ENCODE measurements around the gene GGTLC3. TPM values are rescaled to one million over a fixed set of nuclear protein-coding genes. Genes with fewer than 3 reads are reported as not detected.
"Not testable (repeated sequence)": the region's sequence is repeated elsewhere in the genome, so short reads cannot be mapped to it uniquely, and the experiment has no call there.

The GGTLC3 gene
- total and polyA plus RNA-seq, 10 of the 15 experiments (the other 5 are each of a cell fraction or from before 2014, with no cell fraction given), result not detected

DNA sequence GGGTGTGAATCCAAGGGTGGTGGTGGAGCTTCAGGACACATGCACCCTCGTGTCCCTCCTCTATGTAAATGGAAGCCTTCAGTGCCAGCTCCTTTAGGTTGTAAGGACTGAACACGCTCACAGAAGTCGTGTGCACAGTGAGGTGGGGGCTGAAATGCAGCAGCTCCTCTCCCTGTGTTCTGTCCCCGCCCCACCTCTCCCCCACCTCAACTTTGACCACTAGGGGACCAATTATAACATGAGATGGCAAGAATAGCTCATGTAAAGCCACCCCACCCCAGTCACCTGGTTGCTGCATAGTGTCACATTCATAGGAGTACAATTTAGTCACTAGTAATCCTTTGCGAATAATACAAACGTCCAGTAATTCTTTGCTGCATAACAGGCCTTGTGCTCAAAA, 4.8 kb upstream of the GGTLC3 start:
- RAD21 ChIA-PET (ENCODE audit: unreplicated experiment), result not testable (repeated sequence)

DNA sequence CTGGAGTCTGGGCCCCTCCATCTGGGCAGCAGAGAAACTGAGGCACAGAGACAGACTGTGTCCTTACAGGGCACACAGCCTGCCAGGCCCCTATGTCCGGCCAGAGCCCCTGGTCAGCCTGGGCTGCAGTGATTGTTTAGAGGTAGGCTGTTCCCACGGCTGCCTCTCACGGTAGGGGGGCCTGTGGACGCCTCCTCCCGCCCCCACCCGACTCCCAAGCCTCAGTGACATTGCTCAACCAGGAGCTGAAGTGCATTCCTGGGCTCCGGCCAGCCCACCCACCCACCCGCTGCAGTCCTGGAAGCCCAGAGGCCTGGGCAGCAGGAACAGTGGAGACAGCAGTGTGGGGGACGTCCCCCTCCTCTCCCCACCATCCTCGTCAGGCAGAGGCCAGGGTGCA, 4.5 kb downstream of the GGTLC3 start:
- H3K4me2 ChIP-seq (ENCODE audit: control insufficient read depth, insufficient read depth); H3K27ac ChIP-seq (ENCODE audit: control insufficient read depth, insufficient read depth); H3K4me1 ChIP-seq (ENCODE audit: control insufficient read depth, insufficient read depth, low read length); H3K9ac ChIP-seq (ENCODE audit: control insufficient read depth, insufficient read depth, low read length); POLR2A ChIA-PET; in situ Hi-C loops (cut with MboI); RAD21 ChIA-PET (ENCODE audit: unreplicated experiment); CTCF ChIA-PET; DNase-seq (ENCODE audit: low read depth, low spot score); BruUV-seq (replicated peaks); ATAC-seq; intact Hi-C loops (cut with micrococcal nuclease; ENCODE audit: unreplicated experiment); FAIRE-seq; H2AFZ ChIP-seq (ENCODE audit: control insufficient read depth, low read depth, low read length); H4K20me1 ChIP-seq (ENCODE audit: control insufficient read depth, insufficient read depth); SMC1A ChIA-PET (ENCODE audit: uncharacterized antibody, unreplicated experiment); H3K9me3 ChIP-seq (replicated peaks; ENCODE audit: control insufficient read depth, insufficient read depth, low read length); H3K27me3 ChIP-seq (replicated peaks in 1 of 2; ENCODE audit: control insufficient read depth in 2 of 2, insufficient read depth in 2 of 2, low read length in 1 of 2); H3K36me3 ChIP-seq (ENCODE audit: control insufficient read depth in 2 of 2, insufficient read depth in 2 of 2, low read length in 1 of 2); H3K79me2 ChIP-seq (ENCODE audit: control insufficient read depth, insufficient read depth, low read length); H3K4me3 ChIP-seq: not testable (repeated sequence)
- WGBS (ENCODE audit: insufficient coverage, insufficient replicate concordance, low lambda C conversion rate, missing lambda C conversion rate), result no CpG with 5 or more reads among the region's 10 CpGs

More for the DNA sequence above, 4.8 kb upstream of the GGTLC3 start:
- H3K4me3 ChIP-seq; H3K27me3 ChIP-seq (replicated peaks in 1 of 2; ENCODE audit: control insufficient read depth in 2 of 2, insufficient read depth in 2 of 2, low read length in 1 of 2); H3K27ac ChIP-seq (ENCODE audit: control insufficient read depth, insufficient read depth); H3K9ac ChIP-seq (ENCODE audit: control insufficient read depth, insufficient read depth, low read length); H3K4me2 ChIP-seq (ENCODE audit: control insufficient read depth, insufficient read depth); H2AFZ ChIP-seq (ENCODE audit: control insufficient read depth, low read depth, low read length); FAIRE-seq; intact Hi-C loops (cut with micrococcal nuclease; ENCODE audit: unreplicated experiment); CTCF ChIA-PET; H3K9me3 ChIP-seq (replicated peaks; ENCODE audit: control insufficient read depth, insufficient read depth, low read length); H3K4me1 ChIP-seq (ENCODE audit: control insufficient read depth, insufficient read depth, low read length); H4K20me1 ChIP-seq (ENCODE audit: control insufficient read depth, insufficient read depth); SMC1A ChIA-PET (ENCODE audit: uncharacterized antibody, unreplicated experiment); DNase-seq (ENCODE audit: low read depth, low spot score); in situ Hi-C loops (cut with MboI); H3K36me3 ChIP-seq (ENCODE audit: control insufficient read depth in 2 of 2, insufficient read depth in 2 of 2, low read length in 1 of 2); H3K79me2 ChIP-seq (ENCODE audit: control insufficient read depth, insufficient read depth, low read length); BruUV-seq (replicated peaks); POLR2A ChIA-PET; ATAC-seq: not testable (repeated sequence)
- no CpG with 5 or more reads among the region's 6 CpGs for WGBS (ENCODE audit: insufficient coverage, insufficient replicate concordance, low lambda C conversion rate, missing lambda C conversion rate)

DNA sequence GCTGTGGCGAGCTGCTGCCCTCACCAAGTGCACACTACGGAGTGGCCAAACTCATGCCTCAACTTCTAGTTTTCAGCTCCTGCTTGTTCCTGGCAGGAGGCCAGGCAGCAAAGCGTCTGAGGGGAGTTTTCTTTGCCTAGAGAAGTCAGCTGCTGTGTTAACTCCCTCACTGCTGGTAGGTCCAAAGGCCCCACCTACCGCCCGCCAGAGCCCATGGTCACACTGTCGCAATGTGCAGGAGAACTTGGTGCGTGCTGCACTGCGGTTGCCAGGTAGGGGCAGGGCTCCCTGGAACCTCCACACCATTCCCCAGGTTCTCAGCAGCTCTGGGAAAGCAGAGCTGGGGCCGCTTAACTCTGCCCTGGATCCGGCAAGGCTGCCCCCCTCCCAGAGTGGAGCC, 5.6 kb downstream of the GGTLC3 start:
- in situ Hi-C loops (cut with MboI); H3K27ac ChIP-seq (ENCODE audit: control insufficient read depth, insufficient read depth); SMC1A ChIA-PET (ENCODE audit: uncharacterized antibody, unreplicated experiment); RAD21 ChIA-PET (ENCODE audit: unreplicated experiment); H3K36me3 ChIP-seq (ENCODE audit: control insufficient read depth in 2 of 2, insufficient read depth in 2 of 2, low read length in 1 of 2); DNase-seq (ENCODE audit: low read depth, low spot score); H3K4me1 ChIP-seq (ENCODE audit: control insufficient read depth, insufficient read depth, low read length); H4K20me1 ChIP-seq (ENCODE audit: control insufficient read depth, insufficient read depth); H3K4me2 ChIP-seq (ENCODE audit: control insufficient read depth, insufficient read depth); POLR2A ChIA-PET; intact Hi-C loops (cut with micrococcal nuclease; ENCODE audit: unreplicated experiment); ATAC-seq; H3K79me2 ChIP-seq (ENCODE audit: control insufficient read depth, insufficient read depth, low read length); H3K27me3 ChIP-seq (replicated peaks in 1 of 2; ENCODE audit: control insufficient read depth in 2 of 2, insufficient read depth in 2 of 2, low read length in 1 of 2); H3K9me3 ChIP-seq (replicated peaks; ENCODE audit: control insufficient read depth, insufficient read depth, low read length); H3K4me3 ChIP-seq; H2AFZ ChIP-seq (ENCODE audit: control insufficient read depth, low read depth, low read length); FAIRE-seq; H3K9ac ChIP-seq (ENCODE audit: control insufficient read depth, insufficient read depth, low read length); BruUV-seq (replicated peaks); CTCF ChIA-PET: not testable (repeated sequence)
- WGBS (ENCODE audit: insufficient coverage, insufficient replicate concordance, low lambda C conversion rate, missing lambda C conversion rate), result 37% methylated on average over 6 of the region's 10 CpGs

DNA sequence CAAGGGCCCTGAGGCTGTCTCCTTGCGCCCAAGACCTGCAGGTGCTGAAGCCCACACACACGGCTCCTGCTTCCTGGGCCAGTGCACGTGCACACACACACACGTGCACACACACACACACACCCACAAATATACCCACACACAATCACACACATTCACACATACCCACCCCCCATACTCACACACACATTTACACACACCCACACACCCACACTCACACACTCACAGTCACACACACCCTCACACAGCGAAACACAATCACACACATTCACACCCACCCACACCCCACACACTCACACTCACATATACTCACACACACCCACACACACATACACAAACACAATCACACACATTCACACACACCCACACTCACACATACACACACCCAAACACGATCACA, 6.6 kb downstream of the GGTLC3 start:
- H3K4me3 ChIP-seq; BruUV-seq (replicated peaks); H3K27me3 ChIP-seq (replicated peaks in 1 of 2; ENCODE audit: control insufficient read depth in 2 of 2, insufficient read depth in 2 of 2, low read length in 1 of 2); POLR2A ChIA-PET; H2AFZ ChIP-seq (ENCODE audit: control insufficient read depth, low read depth, low read length); SMC1A ChIA-PET (ENCODE audit: uncharacterized antibody, unreplicated experiment); H3K9ac ChIP-seq (ENCODE audit: control insufficient read depth, insufficient read depth, low read length); H3K4me1 ChIP-seq (ENCODE audit: control insufficient read depth, insufficient read depth, low read length); ATAC-seq; H4K20me1 ChIP-seq (ENCODE audit: control insufficient read depth, insufficient read depth); H3K9me3 ChIP-seq (replicated peaks; ENCODE audit: control insufficient read depth, insufficient read depth, low read length); in situ Hi-C loops (cut with MboI); H3K36me3 ChIP-seq (ENCODE audit: control insufficient read depth in 2 of 2, insufficient read depth in 2 of 2, low read length in 1 of 2); CTCF ChIA-PET; H3K27ac ChIP-seq (ENCODE audit: control insufficient read depth, insufficient read depth); RAD21 ChIA-PET (ENCODE audit: unreplicated experiment); H3K79me2 ChIP-seq (ENCODE audit: control insufficient read depth, insufficient read depth, low read length); H3K4me2 ChIP-seq (ENCODE audit: control insufficient read depth, insufficient read depth); FAIRE-seq; intact Hi-C loops (cut with micrococcal nuclease; ENCODE audit: unreplicated experiment); DNase-seq (ENCODE audit: low read depth, low spot score): not testable (repeated sequence)
- 19% methylated on average over 3 of the region's 6 CpGs for WGBS (ENCODE audit: insufficient coverage, insufficient replicate concordance, low lambda C conversion rate, missing lambda C conversion rate)
